Mammary epithelial cell (primary cell): ENCODE results near the gene SH3TC2.

Experiments
- CTCF ChIP-seq, 2 donors: IDR thresholded peaks in 1 of 2; conservative IDR thresholded peaks in 1 of 2; 2 replicates each; pipeline ENCODE4 v1.5.1; 2011 to 2012; ENCODE audit warnings: inconsistent platforms in 2 of 2, low read length in 2 of 2, mild to moderate bottlenecking in 2 of 2, control low read depth in 1 of 2, low read depth in 1 of 2; ENCODE audit not compliant: insufficient read depth in 1 of 2; ENCODE audit errors: extremely low read depth in 1 of 2
- EZH2 ChIP-seq: IDR thresholded peaks from 2 replicates; pipeline ENCODE4 v1.6.1; 2012; ENCODE audit warnings: low read length, inconsistent platforms, borderline replicate concordance

GRCh38 chr5:148991566-148991965 is 71.3 kb downstream of the SH3TC2 start:
- TF ChIP-seq CTCF (conservative IDR thresholded peaks at IDR 0.05 in 1 of 2, IDR thresholded peaks at IDR 0.05 in 1 of 2; ENCODE audit: extremely low read depth in 1 of 2, insufficient read depth in 1 of 2, low read depth in 1 of 2, low read length in 2 of 2) (no peak), EZH2 (no peak)
